Liver (tissue), 3 donors: ENCODE data around the gene NR4A2.

Source experiments
- ATF3 ChIP-seq: IDR thresholded peaks from 2 replicates; pipeline ENCODE4 v1.6.1; 2016; ENCODE audit warnings: antibody characterized with exemption
- CTCF ChIP-seq: fragments of 150-350 bp; IDR thresholded peaks from 2 replicates; pipeline ENCODE4 v1.5.1; 2017; ENCODE audit warnings: improper control_type of control experiment, low read depth, low read length; ENCODE audit not compliant: missing input control
- EGR1 ChIP-seq, 2 donors: IDR thresholded peaks; 2 replicates each; pipeline ENCODE4 v1.6.1; 2016 to 2018; ENCODE audit warnings: antibody characterized with exemption in 2 of 2, low read depth in 2 of 2
- FOXA1 ChIP-seq: IDR thresholded peaks from 2 replicates; pipeline ENCODE4 v1.6.1; 2016; ENCODE audit warnings: antibody characterized with exemption
- GABPA ChIP-seq, 2 donors: IDR thresholded peaks in 1 of 2; conservative IDR thresholded peaks in 1 of 2; 2 replicates each; pipeline ENCODE4 v1.6.1; 2016; ENCODE audit warnings: antibody characterized with exemption in 2 of 2, mild to moderate bottlenecking in 1 of 2, moderate library complexity in 1 of 2
- HNF4G ChIP-seq: IDR thresholded peaks from 2 replicates; pipeline ENCODE4 v1.6.1; 2016; ENCODE audit warnings: antibody characterized with exemption
- RAD21 ChIP-seq, 2 donors: IDR thresholded peaks; 2 replicates each; pipeline ENCODE4 v1.6.1; 2016; ENCODE audit warnings: antibody characterized with exemption in 2 of 2, mild to moderate bottlenecking in 2 of 2
- REST ChIP-seq: IDR thresholded peaks from 2 replicates; pipeline ENCODE4 v1.6.1; 2016; ENCODE audit warnings: antibody characterized with exemption, mild to moderate bottlenecking
- TAF1 ChIP-seq: conservative IDR thresholded peaks from 2 replicates; pipeline ENCODE4 v1.6.1; 2016; ENCODE audit warnings: antibody characterized with exemption, mild to moderate bottlenecking
- YY1 ChIP-seq: IDR thresholded peaks from 2 replicates; pipeline ENCODE4 v1.6.1; 2016; ENCODE audit warnings: antibody characterized with exemption, mild to moderate bottlenecking
- ZBTB33 ChIP-seq: IDR thresholded peaks from 2 replicates; pipeline ENCODE4 v1.6.1; 2016; ENCODE audit warnings: antibody characterized with exemption
- donor health status: healthy.
- donor health status: healthy.

GRCh38 chr2:156379714-156380113 lies 47.2 kb upstream of the NR4A2 start:
- TF ChIP-seq CTCF = no peak
- TF ChIP-seq REST = no peak
- no peak for TF ChIP-seq ZBTB33
- TF ChIP-seq TAF1 = no peak
- TF ChIP-seq RAD21 (IDR thresholded peaks at IDR 0.05) = no peak
- TF ChIP-seq GABPA (IDR thresholded peaks at IDR 0.05 in 1 of 2, conservative IDR thresholded peaks at IDR 0.05 in 1 of 2) = no peak
- no peak for TF ChIP-seq HNF4G
- no peak for TF ChIP-seq YY1
- TF ChIP-seq EGR1 (IDR thresholded peaks at IDR 0.05; ENCODE audit: low read depth in 2 of 2) = no peak
- TF ChIP-seq ATF3 = no peak
- TF ChIP-seq FOXA1 = no peak
